Measurements from ENCODE around the gene DIPK2A. TPM values are rescaled to one million over a fixed set of nuclear protein-coding genes. Genes with fewer than 3 reads are reported as not detected.
A peak's percentile ranks its signal among the peaks of the same experiment; 100 is the strongest.

The DIPK2A gene
- total RNA-seq, 6 experiments from 2014 or later, result 7.0 to 10.5 (median 8.6) TPM

DNA sequence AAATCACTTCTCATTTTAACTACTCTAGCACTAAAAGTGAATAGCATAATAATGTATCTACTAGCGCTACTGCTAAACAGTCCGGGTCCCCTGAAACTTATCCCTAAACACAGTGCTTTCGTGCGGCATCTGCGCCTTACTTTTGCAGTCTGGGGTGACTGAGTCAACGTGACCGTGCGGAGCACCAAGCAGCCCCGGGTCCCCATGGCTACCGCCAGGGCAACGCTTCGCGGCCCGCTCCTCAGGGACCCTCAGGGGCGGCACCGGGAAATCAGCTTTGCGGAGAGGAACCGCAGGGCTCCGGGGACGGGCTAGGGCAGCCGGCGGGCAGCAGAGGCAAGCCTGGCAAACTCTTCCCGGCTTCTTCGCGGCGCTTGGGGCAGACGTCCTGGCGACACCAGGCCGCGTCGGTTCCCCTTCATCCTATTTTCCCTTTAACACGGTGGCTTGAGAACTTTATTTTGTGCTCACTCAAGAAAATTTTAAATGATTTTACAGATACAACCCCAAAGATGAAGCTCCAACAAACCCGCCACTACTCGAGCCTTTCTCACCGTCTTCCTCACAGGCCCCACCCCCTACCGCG is 757 bp upstream of the DIPK2A start:
- peaks cover 29% of the 10 kb centered on the region for H3K4me1 Mint-ChIP-seq (ENCODE audit: low read depth)
- H3K36me3 Mint-ChIP-seq (ENCODE audit: low read depth), result no peaks in the 10 kb centered on the region
- no peaks in the 10 kb centered on the region for H3K9me3 Mint-ChIP-seq
- peak; percentile 36 for DNase-seq
- peak overlapping the region; percentile 94 for H3K27ac Mint-ChIP-seq
- TF ChIP-seq, protein P1, sequence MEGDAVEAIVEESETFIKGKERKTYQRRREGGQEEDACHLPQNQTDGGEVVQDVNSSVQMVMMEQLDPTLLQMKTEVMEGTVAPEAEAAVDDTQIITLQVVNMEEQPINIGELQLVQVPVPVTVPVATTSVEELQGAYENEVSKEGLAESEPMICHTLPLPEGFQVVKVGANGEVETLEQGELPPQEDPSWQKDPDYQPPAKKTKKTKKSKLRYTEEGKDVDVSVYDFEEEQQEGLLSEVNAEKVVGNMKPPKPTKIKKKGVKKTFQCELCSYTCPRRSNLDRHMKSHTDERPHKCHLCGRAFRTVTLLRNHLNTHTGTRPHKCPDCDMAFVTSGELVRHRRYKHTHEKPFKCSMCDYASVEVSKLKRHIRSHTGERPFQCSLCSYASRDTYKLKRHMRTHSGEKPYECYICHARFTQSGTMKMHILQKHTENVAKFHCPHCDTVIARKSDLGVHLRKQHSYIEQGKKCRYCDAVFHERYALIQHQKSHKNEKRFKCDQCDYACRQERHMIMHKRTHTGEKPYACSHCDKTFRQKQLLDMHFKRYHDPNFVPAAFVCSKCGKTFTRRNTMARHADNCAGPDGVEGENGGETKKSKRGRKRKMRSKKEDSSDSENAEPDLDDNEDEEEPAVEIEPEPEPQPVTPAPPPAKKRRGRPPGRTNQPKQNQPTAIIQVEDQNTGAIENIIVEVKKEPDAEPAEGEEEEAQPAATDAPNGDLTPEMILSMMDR (IDR thresholded peaks at IDR 0.05), result peak; percentile 16; the same call in 1 of the 2 replicates
- H3K27me3 Mint-ChIP-seq (ENCODE audit: insufficient read depth), result no peaks in the 10 kb centered on the region; the same call in none of the 2 replicates
- H3K4me3 Mint-ChIP-seq, result peak overlapping the region; percentile 96

- H3K9me3 Mint-ChIP-seq, result no peaks in the 10 kb centered on the region
- DNase-seq, result no peak
- H3K27ac Mint-ChIP-seq, result peak overlapping the region; percentile 94
- peak overlapping the region; percentile 96 for H3K4me3 Mint-ChIP-seq
- no peaks in the 10 kb centered on the region for H3K36me3 Mint-ChIP-seq (ENCODE audit: low read depth)
- TF ChIP-seq, protein P1 (IDR thresholded peaks at IDR 0.05), result no peak
- H3K27me3 Mint-ChIP-seq (ENCODE audit: insufficient read depth), result no peaks in the 10 kb centered on the region; the same call in none of the 2 replicates
- peaks cover 42% of the 10 kb centered on the region for H3K4me1 Mint-ChIP-seq (ENCODE audit: low read depth)
These were observed 507 bp downstream of the DIPK2A start for GRCh38 chr3:143972155-143972504.

GRCh38 chr3:143972505-143973258 is 1.1 kb downstream of the DIPK2A start:
- TF ChIP-seq, protein P1 (IDR thresholded peaks at IDR 0.05), result peak; percentile 73
- DNase-seq, result peak; percentile 58
- H3K9me3 Mint-ChIP-seq, result no peaks in the 10 kb centered on the region
- peak overlapping the region; percentile 96 for H3K4me3 Mint-ChIP-seq
- no peaks in the 10 kb centered on the region; the same call in 1 of the 2 replicates for H3K27me3 Mint-ChIP-seq (ENCODE audit: insufficient read depth)
- peak overlapping the region; percentile 88 for H3K27ac Mint-ChIP-seq
- H3K36me3 Mint-ChIP-seq (ENCODE audit: low read depth), result no peaks in the 10 kb centered on the region
- peaks cover 47% of the 10 kb centered on the region for H3K4me1 Mint-ChIP-seq (ENCODE audit: low read depth)

GRCh38 chr3:143973259-143974021 is 1.8 kb downstream of the DIPK2A start:
- DNase-seq, result peak; percentile 77

More at GRCh38 chr3:143973259-143974021, 1.8 kb downstream of the DIPK2A start:
- Mint-ChIP-seq H3K9me3 (no peaks in the 10 kb centered on the region), H3K4me3 (peak overlapping the region; percentile 96), H3K27ac (peak overlapping the region; percentile 88), H3K4me1 (ENCODE audit: low read depth) (peaks cover 55% of the 10 kb centered on the region), H3K36me3 (ENCODE audit: low read depth) (no peaks in the 10 kb centered on the region), H3K27me3 (ENCODE audit: insufficient read depth) (no peaks in the 10 kb centered on the region; the same call in 1 of the 2 replicates)
- TF ChIP-seq, protein P1 (IDR thresholded peaks at IDR 0.05), result no peak; the same call in 1 of the 2 replicates
